Skeletal muscle tissue (tissue), 4 donors: ENCODE results near the gene CALHM5. TPM values are rescaled to one million over a fixed set of nuclear protein-coding genes. Genes with fewer than 3 reads are reported as not detected.

Source experiments
- H3K27ac ChIP-seq: one replicate; pipeline ENCODE4 v1.7.0; 2013; ENCODE audit warnings: mild to moderate bottlenecking, low read depth, low read length, inconsistent platforms
- H3K27me3 ChIP-seq, 3 donors: one replicate each; pipeline ENCODE4 v1.7.0; 2013; ENCODE audit warnings: low read length in 3 of 3; ENCODE audit not compliant: control insufficient read depth in 3 of 3, insufficient read depth in 3 of 3
- H3K36me3 ChIP-seq, 3 donors: one replicate each; pipeline ENCODE4 v1.7.0; 2013; ENCODE audit warnings: low read length in 3 of 3; ENCODE audit not compliant: control insufficient read depth in 3 of 3, insufficient read depth in 3 of 3
- H3K4me1 ChIP-seq, 3 donors: one replicate each; pipeline ENCODE4 v1.7.0; 2013; ENCODE audit warnings: low read length in 3 of 3, mild to moderate bottlenecking in 3 of 3; ENCODE audit not compliant: control insufficient read depth in 3 of 3, insufficient read depth in 3 of 3
- H3K4me3 ChIP-seq, 3 donors: one replicate each; pipeline ENCODE4 v1.7.0; 2013; ENCODE audit warnings: low read length in 3 of 3
- H3K9ac ChIP-seq, 3 donors: one replicate each; pipeline ENCODE4 v1.7.0; 2013; ENCODE audit warnings: low read length in 3 of 3, mild to moderate bottlenecking in 3 of 3, moderate library complexity in 2 of 3, low read depth in 1 of 3
- H3K9me3 ChIP-seq, 3 donors: one replicate each; pipeline ENCODE4 v1.7.0; 2013; ENCODE audit warnings: low read length in 3 of 3; ENCODE audit not compliant: control insufficient read depth in 3 of 3
- total RNA-seq: library from RNA; depleted of rRNA; stranded (reverse); fragments of >200 nt; gene quantifications from one replicate; pipeline ENCODE4 v1.2.3, GENCODE V29; 2014
- donor health status: Osteomylitis.

Gene CALHM5
- total RNA-seq, 1 donor from 2014 or later, result 4.2 TPM

DNA sequence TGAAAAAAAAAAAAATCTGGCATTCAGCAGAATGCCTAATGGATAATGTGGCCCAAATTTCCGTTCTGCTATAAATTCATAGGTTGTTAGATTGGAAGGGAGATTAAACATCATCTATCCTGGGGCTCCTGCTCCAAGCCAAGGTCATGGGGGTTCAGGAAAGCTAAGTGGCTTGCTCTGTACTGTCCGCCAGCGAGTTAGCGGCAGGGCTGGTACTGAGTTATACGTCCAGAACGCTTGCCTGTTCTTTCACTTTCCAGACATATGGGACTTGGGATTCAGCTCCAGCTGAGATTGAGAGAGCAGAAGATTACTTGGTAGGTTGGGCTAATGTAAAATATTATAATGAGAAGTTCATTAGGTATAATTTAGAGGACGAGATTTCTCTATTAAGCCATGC, 60.7 kb downstream of the CALHM5 start:
- Histone ChIP-seq H3K9ac (peak overlapping the region; percentile 91 to 96 (median 95)), H3K4me3 (peak overlapping the region; percentile 88 to 93 (median 90)), H3K27ac (peak overlapping the region; percentile 88), H3K36me3 (peaks cover 0 to 5% (median 0%) of the 10 kb centered on the region in 3 donors), H3K27me3 (no peaks in the 10 kb centered on the region), H3K4me1 (peaks cover 13 to 26% (median 15%) of the 10 kb centered on the region in 3 donors), H3K9me3 (no peaks in the 10 kb centered on the region)

Other genes with a start within 250 kb of the CALHM5 start
- gene TSPYL1, start 231.7 kb upstream of the CALHM5 start, total RNA-seq, result 79.9 TPM
- 26.1 TPM for gene DSE, start 140.7 kb upstream of the CALHM5 start, total RNA-seq
- gene CALHM6, start 50.3 kb upstream of the CALHM5 start, total RNA-seq, result 8.9 TPM
- 0.52 TPM for gene TRAPPC3L, start 34.0 kb downstream of the CALHM5 start, total RNA-seq
- not detected for gene CALHM4, start 42.1 kb downstream of the CALHM5 start, total RNA-seq
- gene RWDD1, start 59.9 kb downstream of the CALHM5 start, total RNA-seq, result 8.9 TPM
- 0.52 TPM for gene RSPH4A, start 104.8 kb downstream of the CALHM5 start, total RNA-seq
- 10.4 TPM for gene ZUP1, start 157.1 kb downstream of the CALHM5 start, total RNA-seq
- gene KPNA5, start 169.6 kb downstream of the CALHM5 start, total RNA-seq, result 9.4 TPM